ENCODE data around the gene CAMKMT. TPM values are rescaled to one million over a fixed set of nuclear protein-coding genes. Genes with fewer than 3 reads are reported as not detected.

Gene CAMKMT
- total RNA-seq, 3 donors from 2014 or later, result 6.4 to 11.8 (median 10.5) TPM

GRCh38 chr2:44388877-44389276, 27.1 kb downstream of the CAMKMT start:
- Histone ChIP-seq H3K4me1 (no peaks in the 10 kb centered on the region), H3K27me3 (no peaks in the 10 kb centered on the region), H3K4me3 (no peak overlapping the region), H3K27ac (no peak overlapping the region), H3K36me3 (no peaks in the 10 kb centered on the region), H3K9me3 (no peaks in the 10 kb centered on the region)
- TF ChIP-seq CTCF (IDR thresholded peaks at IDR 0.05) (no peak), POLR2AphosphoS5 (IDR thresholded peaks at IDR 0.05) (no peak), POLR2A (IDR thresholded peaks at IDR 0.05) (no peak)
- intact Hi-C loops (cut with DNase I; ENCODE audit: low total_unique reads), result no loop called here
- no peak for DNase-seq (ENCODE audit: low spot score in 2 of 2)

- no peaks in the 10 kb centered on the region for H3K4me1 ChIP-seq
- TF ChIP-seq CTCF (IDR thresholded peaks at IDR 0.05) (no peak), POLR2AphosphoS5 (IDR thresholded peaks at IDR 0.05) (no peak), POLR2A (IDR thresholded peaks at IDR 0.05) (no peak)
- no peak overlapping the region for H3K4me3 ChIP-seq
- H3K27me3 ChIP-seq, result no peaks in the 10 kb centered on the region
- no peaks in the 10 kb centered on the region for H3K36me3 ChIP-seq
- intact Hi-C loops (cut with DNase I; ENCODE audit: low total_unique reads), result no loop called here
- DNase-seq (ENCODE audit: low spot score in 2 of 2), result no peak
- no peak overlapping the region for H3K27ac ChIP-seq
- H3K9me3 ChIP-seq, result no peaks in the 10 kb centered on the region
Measured at GRCh38 chr2:44389895-44390294, 28.1 kb downstream of the CAMKMT start.

- H3K9me3 ChIP-seq, result no peaks in the 10 kb centered on the region
- H3K4me1 ChIP-seq, result no peaks in the 10 kb centered on the region
- no peaks in the 10 kb centered on the region for H3K27me3 ChIP-seq
- intact Hi-C loops (cut with DNase I; ENCODE audit: low total_unique reads), result no loop called here
- no peak for TF ChIP-seq POLR2A (IDR thresholded peaks at IDR 0.05)
- no peak for TF ChIP-seq POLR2AphosphoS5 (IDR thresholded peaks at IDR 0.05)
- TF ChIP-seq CTCF (IDR thresholded peaks at IDR 0.05), result peak in 2 of 3 donors; percentile 21 to 25
- no peak overlapping the region for H3K4me3 ChIP-seq
- no peak overlapping the region for H3K27ac ChIP-seq
- no peak for DNase-seq (ENCODE audit: low spot score in 2 of 2)
- H3K36me3 ChIP-seq, result no peaks in the 10 kb centered on the region
Measured at GRCh38 chr2:44392338-44392943, 30.7 kb downstream of the CAMKMT start.

- Histone ChIP-seq H3K9me3 (no peaks in the 10 kb centered on the region), H3K4me1 (no peaks in the 10 kb centered on the region), H3K27me3 (no peaks in the 10 kb centered on the region), H3K4me3 (peak overlapping the region; percentile 2 to 46 (median 4)), H3K27ac (no peak overlapping the region), H3K36me3 (no peaks in the 10 kb centered on the region)
- TF ChIP-seq POLR2AphosphoS5 (IDR thresholded peaks at IDR 0.05) (no peak), CTCF (IDR thresholded peaks at IDR 0.05) (no peak), POLR2A (IDR thresholded peaks at IDR 0.05) (no peak)
- no peak for DNase-seq (ENCODE audit: low spot score in 2 of 2)
- intact Hi-C loops (cut with DNase I; ENCODE audit: low total_unique reads), result no loop called here
Measured at GRCh38 chr2:44397447-44398175, 35.9 kb downstream of the CAMKMT start.

- no peaks in the 10 kb centered on the region for H3K36me3 ChIP-seq
- no peak for DNase-seq (ENCODE audit: low spot score in 2 of 2)
- H3K4me3 ChIP-seq, result peak overlapping the region; percentile 2 to 46 (median 4)
- H3K27ac ChIP-seq, result no peak overlapping the region
- no peaks in the 10 kb centered on the region for H3K27me3 ChIP-seq
- H3K4me1 ChIP-seq, result no peaks in the 10 kb centered on the region
- intact Hi-C loops (cut with DNase I; ENCODE audit: low total_unique reads), result no loop called here
- TF ChIP-seq POLR2A (IDR thresholded peaks at IDR 0.05) (no peak), CTCF (IDR thresholded peaks at IDR 0.05) (no peak), POLR2AphosphoS5 (IDR thresholded peaks at IDR 0.05) (no peak)
- no peaks in the 10 kb centered on the region for H3K9me3 ChIP-seq
Measured at GRCh38 chr2:44398243-44398897, 36.6 kb downstream of the CAMKMT start.
